Measurements from ENCODE around the gene MLXIPL.

DNA sequence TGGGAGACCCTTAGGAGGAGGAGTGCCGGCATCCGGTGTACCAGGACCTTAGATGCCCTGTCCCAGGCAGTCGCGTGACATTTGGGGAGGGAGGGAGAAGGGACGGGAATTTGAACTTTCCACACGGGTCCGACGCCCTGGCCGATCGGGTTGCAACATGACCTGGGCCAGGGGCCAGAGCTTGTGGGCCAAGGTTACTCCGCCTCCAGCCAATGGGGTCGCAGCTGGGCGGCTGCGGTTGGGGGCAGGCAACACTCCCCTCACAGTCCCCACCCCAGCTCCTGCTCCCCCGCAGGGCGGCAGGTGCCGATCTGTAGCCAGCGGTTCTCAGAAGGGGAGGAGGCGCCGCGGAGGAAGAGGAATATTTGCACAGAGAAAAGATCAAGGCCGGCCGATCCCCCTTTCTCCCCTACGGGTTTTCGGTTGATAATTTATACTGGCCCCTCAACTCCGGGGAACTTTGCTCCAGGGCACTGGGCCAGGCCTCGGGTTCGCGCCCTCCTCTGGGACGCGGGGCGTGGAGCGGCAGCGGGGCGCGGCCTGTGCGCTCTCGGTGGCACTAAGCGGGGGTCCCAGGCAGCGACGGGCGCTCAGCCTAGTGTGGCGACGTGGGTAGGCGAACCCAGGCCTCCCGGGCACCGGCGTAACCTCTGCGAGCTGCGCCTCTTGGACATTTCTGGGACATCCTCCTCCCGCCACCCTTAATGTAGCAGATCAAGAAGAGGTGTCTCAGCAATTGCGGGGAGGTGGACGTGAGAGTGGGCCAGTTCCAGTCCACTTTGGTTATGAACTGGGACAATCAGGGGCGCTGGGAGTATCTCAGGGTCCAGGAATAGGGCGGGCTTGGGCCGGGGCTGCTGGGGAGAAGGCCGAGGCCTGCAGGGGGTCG is 1.2 kb downstream of the MLXIPL start:
- no peak for TF ChIP-seq POLR2A (IDR thresholded peaks at IDR 0.05)
- TF ChIP-seq, protein P1, sequence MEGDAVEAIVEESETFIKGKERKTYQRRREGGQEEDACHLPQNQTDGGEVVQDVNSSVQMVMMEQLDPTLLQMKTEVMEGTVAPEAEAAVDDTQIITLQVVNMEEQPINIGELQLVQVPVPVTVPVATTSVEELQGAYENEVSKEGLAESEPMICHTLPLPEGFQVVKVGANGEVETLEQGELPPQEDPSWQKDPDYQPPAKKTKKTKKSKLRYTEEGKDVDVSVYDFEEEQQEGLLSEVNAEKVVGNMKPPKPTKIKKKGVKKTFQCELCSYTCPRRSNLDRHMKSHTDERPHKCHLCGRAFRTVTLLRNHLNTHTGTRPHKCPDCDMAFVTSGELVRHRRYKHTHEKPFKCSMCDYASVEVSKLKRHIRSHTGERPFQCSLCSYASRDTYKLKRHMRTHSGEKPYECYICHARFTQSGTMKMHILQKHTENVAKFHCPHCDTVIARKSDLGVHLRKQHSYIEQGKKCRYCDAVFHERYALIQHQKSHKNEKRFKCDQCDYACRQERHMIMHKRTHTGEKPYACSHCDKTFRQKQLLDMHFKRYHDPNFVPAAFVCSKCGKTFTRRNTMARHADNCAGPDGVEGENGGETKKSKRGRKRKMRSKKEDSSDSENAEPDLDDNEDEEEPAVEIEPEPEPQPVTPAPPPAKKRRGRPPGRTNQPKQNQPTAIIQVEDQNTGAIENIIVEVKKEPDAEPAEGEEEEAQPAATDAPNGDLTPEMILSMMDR (IDR thresholded peaks at IDR 0.05): no peak

Data from esophagus squamous epithelium (tissue), 4 donors.